ENCODE data around the gene CD22.

Gene CD22

DNA sequence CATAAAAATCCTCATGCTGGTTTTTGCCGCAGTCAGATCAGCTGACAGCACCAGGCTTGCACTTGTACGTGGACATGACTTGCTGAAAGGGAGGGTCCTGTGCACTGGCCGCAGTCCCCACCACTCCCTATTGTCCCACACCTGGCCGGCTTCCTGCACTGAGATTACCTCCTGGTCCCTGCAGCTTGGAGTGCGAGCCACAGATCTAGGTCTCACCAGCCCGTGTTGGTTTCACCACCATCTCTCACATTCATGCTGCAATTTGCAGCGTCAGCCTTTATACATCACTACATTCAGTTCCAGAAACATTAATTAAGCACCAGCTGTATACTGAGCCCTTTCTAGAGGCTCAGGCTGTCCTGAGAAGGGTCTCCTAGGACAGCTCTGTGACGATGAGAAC, 15.0 kb upstream of the CD22 start:
- DNase-seq (ENCODE audit: low read depth) = no peak

GRCh38 chr19:35314858-35315470, 14.0 kb upstream of the CD22 start:
- no peak for DNase-seq (ENCODE audit: low read depth)

DNA sequence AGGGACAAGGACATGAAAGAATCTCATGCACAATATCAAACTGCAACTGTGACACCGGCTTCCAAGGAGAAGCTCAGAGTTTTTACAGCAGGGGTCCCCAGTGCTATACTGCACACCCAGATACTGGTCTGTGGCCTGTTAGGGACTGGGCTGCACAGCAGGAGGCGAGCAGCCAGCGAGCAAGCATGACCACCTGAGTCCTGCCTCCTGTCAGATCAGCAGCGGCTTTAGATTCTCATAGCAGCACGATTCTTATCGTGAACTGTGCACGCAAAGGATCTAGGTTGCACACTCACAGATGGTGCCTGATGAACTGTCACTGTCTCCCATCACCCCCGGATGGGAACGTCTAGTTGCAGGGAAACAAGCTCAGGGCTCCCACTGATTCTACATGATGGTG, 13.1 kb upstream of the CD22 start:
- DNase-seq (ENCODE audit: low read depth) = no peak

- DNase-seq (ENCODE audit: low read depth) = no peak
Measured at GRCh38 chr19:35316560-35316959, 12.4 kb upstream of the CD22 start.

DNA sequence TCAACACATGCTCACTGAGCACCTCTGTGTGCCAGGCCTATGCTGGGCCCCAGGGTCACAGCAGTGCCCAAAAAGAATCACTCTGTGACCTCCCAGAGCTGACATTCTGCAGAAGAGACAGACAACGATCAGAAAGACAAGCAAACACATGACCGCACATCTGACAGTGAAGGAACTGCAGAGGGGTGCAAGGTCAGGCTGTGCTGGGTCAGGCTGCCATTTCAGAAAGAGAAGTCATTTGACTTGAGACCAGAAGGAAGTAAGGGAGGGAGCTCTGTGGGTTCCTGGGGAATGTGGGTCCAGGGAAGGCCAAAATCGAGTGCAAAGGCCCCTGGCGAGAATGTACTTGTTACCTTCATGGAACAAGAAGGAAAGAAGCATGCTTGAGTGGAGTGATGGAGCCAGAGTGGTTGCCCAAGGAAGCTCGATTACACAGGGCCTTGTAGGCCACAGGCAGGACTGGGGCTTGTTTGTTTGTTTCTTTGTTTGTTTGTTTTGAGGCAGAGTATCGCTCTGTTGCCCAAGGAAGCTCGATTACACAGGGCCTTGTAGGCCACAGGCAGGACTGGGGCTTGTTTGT, 11.4 kb upstream of the CD22 start:
- no peak for DNase-seq (ENCODE audit: low read depth)

GRCh38 chr19:35318679-35319448, 10.1 kb upstream of the CD22 start:
- DNase-seq (ENCODE audit: low read depth) = no peak

DNA sequence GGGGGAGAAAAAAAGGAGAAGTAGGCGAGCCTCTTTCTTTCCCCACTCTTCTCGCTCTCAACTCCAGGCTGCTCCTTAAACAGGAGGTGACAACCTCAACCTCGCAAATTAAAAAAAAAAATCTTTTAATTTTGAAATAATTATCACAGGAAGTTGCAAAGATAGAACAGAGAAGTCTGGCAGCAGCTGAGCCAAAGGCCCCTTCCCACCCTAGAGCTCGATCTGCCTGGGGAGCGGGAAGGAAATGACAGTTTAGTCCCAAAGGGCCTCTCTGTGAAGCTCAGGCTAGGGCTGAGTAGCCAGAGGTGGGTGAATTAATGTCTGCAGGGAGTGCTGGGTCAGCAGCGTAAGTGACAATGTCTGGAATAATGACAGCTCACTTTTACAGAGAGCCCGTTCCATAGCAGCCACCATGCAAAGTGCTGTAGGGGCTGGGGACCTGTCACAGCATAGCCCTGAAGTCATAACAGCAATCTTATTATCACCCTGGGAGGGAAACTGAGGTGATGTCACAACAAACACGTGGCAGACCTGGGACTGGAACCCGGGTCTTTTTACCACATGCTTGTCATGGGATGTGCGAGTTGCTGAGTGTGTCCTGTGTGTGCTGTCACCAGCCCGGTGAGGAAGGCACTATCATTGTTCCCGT, 8.8 kb upstream of the CD22 start:
- no peak for DNase-seq (ENCODE audit: low read depth)

DNA sequence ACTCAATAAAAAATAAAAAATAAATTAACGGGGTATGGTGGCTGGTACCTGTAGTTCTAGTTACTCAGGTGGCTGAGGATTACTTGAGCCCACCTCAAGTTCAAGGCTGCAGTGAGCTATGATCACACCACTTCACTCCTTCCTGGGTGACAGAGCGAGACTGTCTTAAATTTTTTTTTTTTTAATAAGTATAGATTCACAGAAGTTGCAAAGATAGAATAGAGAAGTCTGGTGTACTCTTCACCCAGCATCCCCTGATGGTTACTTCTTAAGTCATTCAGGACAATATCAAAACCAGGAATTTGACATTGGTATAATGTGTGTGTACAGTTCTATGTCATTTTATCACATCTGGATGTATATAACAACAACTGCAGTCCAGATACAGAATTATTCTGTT, 7.7 kb upstream of the CD22 start:
- DNase-seq (ENCODE audit: low read depth) = no peak

DNA sequence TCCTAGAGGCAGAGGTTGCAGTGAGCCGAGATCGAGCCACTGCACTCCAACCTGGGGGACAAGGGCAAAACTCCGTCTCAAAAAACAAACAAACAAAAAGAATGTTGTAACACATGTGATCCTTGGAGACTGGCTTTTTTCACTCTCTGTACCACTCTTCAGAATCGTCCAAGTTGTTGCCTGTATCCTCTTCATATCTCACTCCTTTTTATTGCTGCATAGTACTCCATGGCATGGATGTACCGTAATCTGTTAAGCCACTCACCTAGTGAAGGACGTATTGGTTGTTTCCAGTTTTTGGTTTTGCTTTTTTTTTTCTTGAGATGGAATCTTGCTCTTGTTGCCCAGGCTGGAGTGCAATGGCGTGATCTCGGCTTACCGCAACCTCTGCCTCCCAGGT, 7.0 kb upstream of the CD22 start:
- no peak for DNase-seq (ENCODE audit: low read depth)

DNA sequence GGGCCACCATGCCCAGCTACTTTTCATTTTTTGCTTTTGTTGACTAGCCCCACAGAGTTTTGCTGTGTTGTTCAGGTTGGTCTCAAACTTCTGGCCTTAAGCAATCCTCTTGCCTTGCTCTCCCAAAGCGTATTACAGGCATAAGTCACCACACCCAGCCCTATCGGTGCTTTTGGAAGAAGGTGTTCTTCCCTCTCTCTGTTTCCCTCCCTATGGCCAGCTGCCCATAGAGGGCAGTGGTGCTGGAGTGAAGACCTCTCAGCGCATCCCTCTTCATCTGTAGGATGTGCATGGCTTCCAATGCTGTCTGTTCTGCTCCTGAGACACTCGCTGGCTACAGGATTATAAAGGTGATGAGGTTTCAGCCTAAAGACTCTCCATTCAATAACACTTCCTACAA, 1.3 kb upstream of the CD22 start:
- no peak for DNase-seq (ENCODE audit: low read depth)

DNA sequence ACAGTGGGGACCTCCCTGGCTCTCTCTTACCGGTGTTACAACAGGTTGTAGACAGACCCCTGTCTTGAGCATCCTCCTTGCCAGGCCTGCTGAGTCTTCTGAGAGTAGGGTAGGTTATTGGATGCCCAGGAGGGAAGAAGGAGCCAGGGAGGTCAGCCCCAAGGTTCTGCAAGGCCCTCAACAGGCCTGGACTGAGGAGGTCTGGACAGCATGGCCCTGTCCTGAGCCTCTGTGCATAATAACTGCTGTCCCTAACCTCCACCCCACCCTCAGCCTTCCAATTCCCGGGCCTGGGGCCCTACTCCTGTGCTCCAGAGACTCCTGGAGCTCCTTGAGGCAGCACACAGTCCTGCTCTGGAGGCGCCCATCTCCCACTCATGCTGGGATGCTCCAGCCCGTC, 336 bp downstream of the CD22 start:
- no peak for DNase-seq (ENCODE audit: low read depth)

DNA sequence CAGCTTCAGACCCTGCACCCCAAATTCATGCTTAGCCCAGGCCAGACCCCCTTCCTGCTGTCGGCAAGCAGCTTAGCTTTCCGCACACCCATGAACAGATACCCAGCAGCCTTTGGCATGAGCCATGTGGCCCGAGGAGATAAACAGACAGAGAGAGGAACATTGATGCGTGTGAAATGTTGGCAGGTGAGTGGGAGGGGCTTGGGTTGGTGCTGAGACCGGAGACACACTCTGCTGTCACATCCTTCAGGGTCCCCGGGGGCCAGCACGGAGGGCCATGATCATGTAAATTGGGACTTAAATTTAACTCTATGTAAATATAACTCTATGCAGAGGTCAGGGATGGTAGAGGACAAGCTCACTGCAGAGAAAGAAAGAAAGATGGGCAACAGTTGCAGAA, 1.5 kb downstream of the CD22 start:
- DNase-seq (ENCODE audit: low read depth) = no peak

DNA sequence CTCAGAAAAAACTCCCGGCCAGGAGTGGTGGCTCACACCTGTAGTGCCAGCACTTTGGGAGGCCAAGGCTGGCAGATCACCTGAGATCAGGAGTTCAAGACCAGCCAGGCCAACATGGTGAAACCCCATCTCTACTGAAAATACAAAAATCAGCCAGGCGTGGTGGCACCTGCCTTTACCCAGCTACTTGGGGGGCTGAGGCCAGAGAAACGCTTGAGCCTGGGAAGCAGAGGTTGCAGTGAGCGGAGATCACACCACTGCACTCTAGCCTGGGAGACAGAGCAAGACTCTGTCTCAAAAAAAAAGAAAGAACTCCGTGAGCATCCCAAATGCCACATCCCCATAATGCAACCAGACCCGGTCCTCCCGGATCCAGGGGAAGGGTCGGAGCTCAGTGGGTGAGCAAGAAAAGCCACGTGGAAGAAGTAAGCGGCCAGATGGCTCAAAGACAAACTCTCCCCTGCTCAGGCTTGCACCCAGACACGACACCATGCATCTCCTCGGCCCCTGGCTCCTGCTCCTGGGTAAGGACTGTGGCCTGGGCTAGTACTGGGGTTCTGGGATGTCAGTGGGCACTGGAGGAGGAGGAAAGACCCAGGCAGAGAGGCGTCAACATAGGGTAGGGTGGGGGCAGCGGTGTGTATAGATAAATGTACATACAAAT, 2.7 kb downstream of the CD22 start:
- DNase-seq (ENCODE audit: low read depth) = no peak

- DNase-seq (ENCODE audit: low read depth) = no peak
Measured at GRCh38 chr19:35332817-35333216, 3.8 kb downstream of the CD22 start.

DNA sequence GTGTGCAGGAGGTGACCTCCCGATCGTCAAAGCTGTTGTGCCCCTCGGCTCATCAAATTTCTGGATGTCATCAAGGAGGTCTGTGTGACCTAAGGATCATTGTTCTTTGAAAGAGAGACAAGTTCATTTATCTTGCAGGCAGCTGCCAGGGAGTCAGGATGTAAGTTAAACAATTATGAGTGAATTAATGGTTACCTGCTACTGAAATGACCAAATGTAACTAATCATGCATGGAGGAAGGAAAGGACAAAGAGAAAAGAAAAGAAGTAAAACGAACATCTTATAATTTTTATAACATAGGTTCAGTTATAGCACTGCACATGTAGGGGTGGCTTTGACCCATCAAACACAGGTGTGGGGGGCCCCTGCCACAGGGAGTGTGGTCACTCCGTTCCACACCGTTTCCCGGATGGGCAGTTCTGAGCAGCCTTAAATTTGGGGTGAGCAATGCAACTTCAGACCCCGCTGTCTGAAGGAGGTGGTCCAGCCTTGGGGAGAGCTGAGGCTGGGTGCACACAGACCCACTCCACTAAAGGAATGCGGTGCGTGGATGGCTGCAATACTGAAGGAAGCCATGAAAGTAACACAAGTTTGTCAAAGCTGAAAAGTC, 5.3 kb downstream of the CD22 start:
- DNase-seq (ENCODE audit: low read depth) = no peak

GRCh38 chr19:35336166-35336955, 7.4 kb downstream of the CD22 start:
- DNase-seq (ENCODE audit: low read depth) = no peak

GRCh38 chr19:35337097-35337983, 8.4 kb downstream of the CD22 start:
- no peak for DNase-seq (ENCODE audit: low read depth)

- DNase-seq (ENCODE audit: low read depth) = no peak
Measured at GRCh38 chr19:35337984-35338296, 9.0 kb downstream of the CD22 start.

GRCh38 chr19:35340431-35340830, 11.4 kb downstream of the CD22 start:
- DNase-seq (ENCODE audit: low read depth) = no peak

DNA sequence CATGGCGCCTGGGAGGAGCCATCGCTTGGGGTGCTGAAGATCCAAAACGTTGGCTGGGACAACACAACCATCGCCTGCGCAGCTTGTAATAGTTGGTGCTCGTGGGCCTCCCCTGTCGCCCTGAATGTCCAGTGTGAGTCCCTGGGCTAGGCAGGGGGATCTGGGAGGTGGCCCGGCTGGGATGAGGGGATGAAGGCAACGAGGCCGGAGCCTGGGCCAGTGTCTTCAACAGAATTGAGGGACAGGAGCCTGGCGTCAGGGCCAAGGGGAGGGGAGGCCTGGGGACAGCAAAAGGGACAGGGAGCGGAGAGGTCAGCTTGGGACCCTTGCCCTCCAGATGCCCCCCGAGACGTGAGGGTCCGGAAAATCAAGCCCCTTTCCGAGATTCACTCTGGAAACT, 12.0 kb downstream of the CD22 start:
- DNase-seq (ENCODE audit: low read depth) = no peak

Measured in activated T-cell treated with anti-CD3 and anti-CD28 coated beads for 48 hours (primary cell).